Measurements from ENCODE around the gene ZMYM3.

DNA sequence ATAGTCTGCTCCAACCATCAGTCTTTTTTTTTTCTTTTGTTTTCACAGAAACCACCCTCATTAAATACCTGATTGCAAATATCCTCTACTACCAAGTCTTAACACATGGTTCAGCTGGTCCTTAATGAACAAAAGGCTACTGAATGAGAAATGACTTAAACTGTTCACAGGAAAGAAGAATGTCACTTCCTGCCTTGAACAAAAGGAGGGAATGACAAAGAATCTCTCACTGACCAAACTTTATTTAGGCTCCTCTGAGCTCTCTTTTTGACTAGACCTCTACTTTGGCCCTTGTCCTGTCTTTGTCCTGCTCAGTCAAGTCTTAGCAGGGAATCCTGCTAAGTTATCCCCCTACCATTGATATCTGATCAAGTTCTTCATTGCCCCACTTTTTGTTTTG is 62.7 kb downstream of the ZMYM3 start:
- TF ChIP-seq EZH2phosphoT487 (IDR thresholded peaks at IDR 0.05; ENCODE audit: borderline replicate concordance, low read depth, low read length): no peak
- TF ChIP-seq, protein P1, sequence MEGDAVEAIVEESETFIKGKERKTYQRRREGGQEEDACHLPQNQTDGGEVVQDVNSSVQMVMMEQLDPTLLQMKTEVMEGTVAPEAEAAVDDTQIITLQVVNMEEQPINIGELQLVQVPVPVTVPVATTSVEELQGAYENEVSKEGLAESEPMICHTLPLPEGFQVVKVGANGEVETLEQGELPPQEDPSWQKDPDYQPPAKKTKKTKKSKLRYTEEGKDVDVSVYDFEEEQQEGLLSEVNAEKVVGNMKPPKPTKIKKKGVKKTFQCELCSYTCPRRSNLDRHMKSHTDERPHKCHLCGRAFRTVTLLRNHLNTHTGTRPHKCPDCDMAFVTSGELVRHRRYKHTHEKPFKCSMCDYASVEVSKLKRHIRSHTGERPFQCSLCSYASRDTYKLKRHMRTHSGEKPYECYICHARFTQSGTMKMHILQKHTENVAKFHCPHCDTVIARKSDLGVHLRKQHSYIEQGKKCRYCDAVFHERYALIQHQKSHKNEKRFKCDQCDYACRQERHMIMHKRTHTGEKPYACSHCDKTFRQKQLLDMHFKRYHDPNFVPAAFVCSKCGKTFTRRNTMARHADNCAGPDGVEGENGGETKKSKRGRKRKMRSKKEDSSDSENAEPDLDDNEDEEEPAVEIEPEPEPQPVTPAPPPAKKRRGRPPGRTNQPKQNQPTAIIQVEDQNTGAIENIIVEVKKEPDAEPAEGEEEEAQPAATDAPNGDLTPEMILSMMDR (conservative IDR thresholded peaks at IDR 0.05; ENCODE audit: low read length): no peak
